ENCODE data around the gene MAP3K6.

DNA sequence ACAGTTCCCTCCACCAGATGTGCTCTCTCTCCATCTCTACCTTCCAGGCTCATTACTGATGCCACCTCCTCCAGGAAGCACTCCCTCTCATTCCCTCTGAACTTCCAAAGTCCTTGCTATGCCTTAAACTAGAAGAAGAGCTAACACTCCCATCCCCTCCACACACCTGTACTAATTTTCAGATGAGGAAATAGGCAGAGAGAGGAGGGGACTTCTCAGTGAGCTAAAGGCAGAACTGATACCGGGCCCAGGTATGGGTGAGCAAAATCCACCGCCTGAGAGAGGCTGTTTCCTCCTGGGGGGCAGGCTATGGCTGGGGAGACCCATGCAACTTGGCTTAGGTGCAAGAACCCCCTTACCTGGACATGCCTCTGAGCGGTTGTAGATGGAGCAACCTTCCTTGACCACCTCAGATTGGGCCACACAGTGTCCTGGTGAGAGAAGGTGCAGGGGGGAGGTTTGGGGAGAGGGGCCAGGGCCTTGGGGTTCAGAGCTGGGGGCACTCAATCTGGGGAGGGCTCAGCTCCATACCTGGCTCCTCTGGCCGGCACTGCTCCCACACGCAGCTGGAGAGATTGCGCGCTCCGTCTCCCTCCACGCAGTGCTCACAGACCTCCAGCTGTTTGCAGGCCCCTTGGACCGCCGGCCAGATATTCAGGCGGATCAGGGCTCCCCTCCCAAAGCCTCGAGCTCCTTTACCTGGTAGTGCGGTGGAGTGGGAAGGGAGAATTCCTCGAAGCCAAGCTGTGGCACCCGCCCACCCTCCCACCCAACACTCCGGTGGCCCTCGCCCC is 15.4 kb upstream of the MAP3K6 start:
- no peak for TF ChIP-seq RAD21 (IDR thresholded peaks at IDR 0.05)
- no peak for TF ChIP-seq CTCF (IDR thresholded peaks at IDR 0.05; ENCODE audit: low read depth, low read length, missing input control)
- TF ChIP-seq GABPA (IDR thresholded peaks at IDR 0.05 in 1 of 2, conservative IDR thresholded peaks at IDR 0.05 in 1 of 2) = no peak
- TF ChIP-seq JUND (IDR thresholded peaks at IDR 0.05) = no peak
- TF ChIP-seq YY1 (IDR thresholded peaks at IDR 0.05) = no peak
- no peak for TF ChIP-seq TAF1 (conservative IDR thresholded peaks at IDR 0.05)
- TF ChIP-seq, protein P1, sequence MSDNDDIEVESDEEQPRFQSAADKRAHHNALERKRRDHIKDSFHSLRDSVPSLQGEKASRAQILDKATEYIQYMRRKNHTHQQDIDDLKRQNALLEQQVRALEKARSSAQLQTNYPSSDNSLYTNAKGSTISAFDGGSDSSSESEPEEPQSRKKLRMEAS (IDR thresholded peaks at IDR 0.05) = no peak
- TF ChIP-seq, protein P2, sequence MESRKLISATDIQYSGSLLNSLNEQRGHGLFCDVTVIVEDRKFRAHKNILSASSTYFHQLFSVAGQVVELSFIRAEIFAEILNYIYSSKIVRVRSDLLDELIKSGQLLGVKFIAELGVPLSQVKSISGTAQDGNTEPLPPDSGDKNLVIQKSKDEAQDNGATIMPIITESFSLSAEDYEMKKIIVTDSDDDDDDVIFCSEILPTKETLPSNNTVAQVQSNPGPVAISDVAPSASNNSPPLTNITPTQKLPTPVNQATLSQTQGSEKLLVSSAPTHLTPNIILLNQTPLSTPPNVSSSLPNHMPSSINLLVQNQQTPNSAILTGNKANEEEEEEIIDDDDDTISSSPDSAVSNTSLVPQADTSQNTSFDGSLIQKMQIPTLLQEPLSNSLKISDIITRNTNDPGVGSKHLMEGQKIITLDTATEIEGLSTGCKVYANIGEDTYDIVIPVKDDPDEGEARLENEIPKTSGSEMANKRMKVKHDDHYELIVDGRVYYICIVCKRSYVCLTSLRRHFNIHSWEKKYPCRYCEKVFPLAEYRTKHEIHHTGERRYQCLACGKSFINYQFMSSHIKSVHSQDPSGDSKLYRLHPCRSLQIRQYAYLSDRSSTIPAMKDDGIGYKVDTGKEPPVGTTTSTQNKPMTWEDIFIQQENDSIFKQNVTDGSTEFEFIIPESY (IDR thresholded peaks at IDR 0.05) = no peak
- no peak for TF ChIP-seq SP1 (IDR thresholded peaks at IDR 0.05)
- no peak for TF ChIP-seq FOXA2 (IDR thresholded peaks at IDR 0.05)
- TF ChIP-seq, protein P3, sequence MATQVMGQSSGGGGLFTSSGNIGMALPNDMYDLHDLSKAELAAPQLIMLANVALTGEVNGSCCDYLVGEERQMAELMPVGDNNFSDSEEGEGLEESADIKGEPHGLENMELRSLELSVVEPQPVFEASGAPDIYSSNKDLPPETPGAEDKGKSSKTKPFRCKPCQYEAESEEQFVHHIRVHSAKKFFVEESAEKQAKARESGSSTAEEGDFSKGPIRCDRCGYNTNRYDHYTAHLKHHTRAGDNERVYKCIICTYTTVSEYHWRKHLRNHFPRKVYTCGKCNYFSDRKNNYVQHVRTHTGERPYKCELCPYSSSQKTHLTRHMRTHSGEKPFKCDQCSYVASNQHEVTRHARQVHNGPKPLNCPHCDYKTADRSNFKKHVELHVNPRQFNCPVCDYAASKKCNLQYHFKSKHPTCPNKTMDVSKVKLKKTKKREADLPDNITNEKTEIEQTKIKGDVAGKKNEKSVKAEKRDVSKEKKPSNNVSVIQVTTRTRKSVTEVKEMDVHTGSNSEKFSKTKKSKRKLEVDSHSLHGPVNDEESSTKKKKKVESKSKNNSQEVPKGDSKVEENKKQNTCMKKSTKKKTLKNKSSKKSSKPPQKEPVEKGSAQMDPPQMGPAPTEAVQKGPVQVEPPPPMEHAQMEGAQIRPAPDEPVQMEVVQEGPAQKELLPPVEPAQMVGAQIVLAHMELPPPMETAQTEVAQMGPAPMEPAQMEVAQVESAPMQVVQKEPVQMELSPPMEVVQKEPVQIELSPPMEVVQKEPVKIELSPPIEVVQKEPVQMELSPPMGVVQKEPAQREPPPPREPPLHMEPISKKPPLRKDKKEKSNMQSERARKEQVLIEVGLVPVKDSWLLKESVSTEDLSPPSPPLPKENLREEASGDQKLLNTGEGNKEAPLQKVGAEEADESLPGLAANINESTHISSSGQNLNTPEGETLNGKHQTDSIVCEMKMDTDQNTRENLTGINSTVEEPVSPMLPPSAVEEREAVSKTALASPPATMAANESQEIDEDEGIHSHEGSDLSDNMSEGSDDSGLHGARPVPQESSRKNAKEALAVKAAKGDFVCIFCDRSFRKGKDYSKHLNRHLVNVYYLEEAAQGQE (IDR thresholded peaks at IDR 0.05) = no peak
- TF ChIP-seq, protein P4, sequence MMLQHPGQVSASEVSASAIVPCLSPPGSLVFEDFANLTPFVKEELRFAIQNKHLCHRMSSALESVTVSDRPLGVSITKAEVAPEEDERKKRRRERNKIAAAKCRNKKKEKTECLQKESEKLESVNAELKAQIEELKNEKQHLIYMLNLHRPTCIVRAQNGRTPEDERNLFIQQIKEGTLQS (IDR thresholded peaks at IDR 0.05) = no peak
- no peak for TF ChIP-seq RXRA (IDR thresholded peaks at IDR 0.05)
- TF ChIP-seq HNF4A (conservative IDR thresholded peaks at IDR 0.05) = no peak

Data from liver (tissue), 3 donors.